Colonic mucosa (tissue), 4 donors: ENCODE results near the gene SPATA13. TPM values are rescaled to one million over a fixed set of nuclear protein-coding genes. Genes with fewer than 3 reads are reported as not detected.

Experiments used
- DNase-seq: peaks from one replicate; pipeline ENCODE4 v3.0.0-alpha.2; 2020
- H3K27ac ChIP-seq: fragments of 200-600 bp; one replicate; pipeline ENCODE4 v1.8.0; 2021
- H3K27me3 ChIP-seq: fragments of 200-600 bp; one replicate; pipeline ENCODE4 v1.8.0; 2021
- H3K36me3 ChIP-seq: fragments of 200-600 bp; one replicate; pipeline ENCODE4 v1.8.0; 2021
- H3K4me1 ChIP-seq: fragments of 200-600 bp; one replicate; pipeline ENCODE4 v1.8.0; 2021; ENCODE audit warnings: mild to moderate bottlenecking
- H3K4me3 ChIP-seq: fragments of 200-600 bp; one replicate; pipeline ENCODE4 v1.8.0; 2021
- H3K9ac ChIP-seq, 2 donors: one replicate each; pipeline ENCODE4 v1.7.0; 2013; ENCODE audit warnings: control low read depth in 2 of 2, low read depth in 2 of 2, low read length in 2 of 2
- H3K9me3 ChIP-seq: fragments of 200-600 bp; one replicate; pipeline ENCODE4 v1.8.0; 2021
- CTCF ChIP-seq: fragments of 200-600 bp; IDR thresholded peaks from one replicate; pipeline ENCODE4 v1.8.0; 2022; ENCODE audit warnings: antibody characterized with exemption, mild to moderate bottlenecking
- intact Hi-C: fragments of 100-400 bp; cut with DNase I; formaldehyde crosslinking; loops from one replicate; pipeline ENCODE4 v1.14.1; 2022
- total RNA-seq, 2 donors: library from RNA; stranded (reverse); fragmentation: NEBNext Ultra II Directional in 1 of 2; extraction: Animal tissue kit (Norgen Biotek cat#: 25700) in 1 of 2; gene quantifications; one replicate each; pipeline ENCODE4 v1.2.1, GENCODE V29; 2021
- donor health status: healthy.
- donor health status: DM: no; HTN: no; CAD: no.
- donor health status: DM: no; HTN: no; CAD: no.

The SPATA13 gene
- total RNA-seq, 2 donors from 2014 or later = 41.5 to 43.8 TPM

DNA sequence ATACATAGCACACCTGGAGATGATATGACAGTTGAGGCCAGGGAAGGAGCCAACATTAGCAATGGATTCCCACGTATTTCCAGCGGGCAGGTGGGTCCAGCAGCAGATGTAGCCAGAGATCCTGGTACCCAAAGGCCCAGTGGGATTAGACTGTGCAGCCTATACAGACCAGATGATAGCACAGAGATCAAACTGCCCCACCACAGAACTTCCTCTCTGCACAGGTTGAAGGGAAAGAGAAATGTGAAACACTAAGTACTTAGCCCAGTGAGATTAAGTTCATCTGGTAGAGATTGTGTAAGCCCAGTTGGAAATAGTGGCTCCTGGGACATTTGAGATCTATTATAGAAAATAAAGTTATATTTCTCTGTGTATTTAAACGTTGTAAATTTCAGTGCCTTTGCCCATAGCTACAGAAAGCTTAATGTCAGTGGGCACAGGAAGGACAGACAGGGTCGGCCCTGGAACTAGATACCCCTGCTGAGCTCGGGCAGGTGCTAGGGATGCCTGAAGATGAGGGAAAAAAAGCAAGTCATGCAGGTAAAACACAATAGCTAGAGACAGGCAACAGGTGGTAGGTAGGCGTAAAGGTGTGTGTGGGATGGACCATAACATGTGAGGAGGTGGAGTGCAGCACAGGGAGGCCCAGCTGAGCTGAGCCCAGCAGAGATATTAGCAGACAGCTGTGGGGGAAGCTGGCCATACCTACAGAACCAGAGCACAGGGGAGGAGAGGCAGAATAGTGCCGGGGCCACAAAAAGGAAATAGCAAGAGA, 27.3 kb upstream of the SPATA13 start:
- H3K27ac ChIP-seq = no peak overlapping the region
- peaks cover 4% of the 10 kb centered on the region for H3K9me3 ChIP-seq
- no peak overlapping the region for H3K4me3 ChIP-seq
- no peaks in the 10 kb centered on the region for H3K4me1 ChIP-seq
- DNase-seq = no peak
- no peaks in the 10 kb centered on the region for H3K27me3 ChIP-seq
- intact Hi-C loops = no loop called here
- no peaks in the 10 kb centered on the region for H3K36me3 ChIP-seq
- TF ChIP-seq CTCF = no peak
- no peak overlapping the region for H3K9ac ChIP-seq

DNA sequence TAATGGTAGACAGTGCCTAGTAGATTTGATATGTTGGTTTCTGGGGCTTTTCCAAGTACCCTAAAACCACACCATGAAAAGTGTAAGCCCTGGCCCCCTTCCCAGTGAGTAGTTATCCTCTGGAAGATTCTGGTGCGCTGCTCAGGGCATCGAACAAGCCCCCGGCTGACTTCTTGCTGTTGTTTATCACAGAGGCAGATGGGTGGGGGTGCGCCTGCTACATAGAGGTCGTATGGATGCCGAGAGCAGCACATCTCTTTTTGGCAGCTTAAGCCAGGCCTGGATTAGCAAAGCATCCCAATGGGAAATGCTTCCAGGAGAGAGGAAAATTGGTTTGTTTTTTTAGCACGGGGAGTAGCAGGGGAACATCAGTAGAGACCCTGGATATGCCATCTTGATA, 26.3 kb upstream of the SPATA13 start:
- intact Hi-C loops = no loop called here
- Histone ChIP-seq H3K36me3 (no peaks in the 10 kb centered on the region), H3K4me3 (no peak overlapping the region), H3K27me3 (no peaks in the 10 kb centered on the region), H3K4me1 (no peaks in the 10 kb centered on the region), H3K27ac (no peak overlapping the region), H3K9me3 (peaks cover 4% of the 10 kb centered on the region), H3K9ac (no peak overlapping the region)
- no peak for DNase-seq
- no peak for TF ChIP-seq CTCF

DNA sequence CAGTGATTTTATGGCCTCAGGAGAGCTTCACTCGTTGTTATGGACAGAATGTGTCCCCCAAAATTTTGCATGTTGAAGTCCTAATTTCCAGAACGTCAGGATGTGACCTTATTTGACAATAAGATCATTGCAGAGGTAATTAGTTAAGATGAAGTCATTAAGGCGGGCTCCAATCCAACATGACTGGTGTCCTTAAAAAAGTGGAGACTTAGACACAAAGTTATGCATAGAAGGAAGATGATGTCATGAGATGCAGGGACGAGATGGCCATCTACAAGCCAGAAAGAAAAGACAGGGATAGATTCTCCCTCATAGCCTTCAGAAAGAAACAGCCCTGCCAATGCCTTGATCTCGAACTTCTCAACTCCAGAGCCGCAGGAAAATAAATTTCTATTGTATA, 25.8 kb upstream of the SPATA13 start:
- Histone ChIP-seq H3K27ac (no peak overlapping the region), H3K27me3 (no peaks in the 10 kb centered on the region), H3K4me3 (no peak overlapping the region), H3K9me3 (peaks cover 4% of the 10 kb centered on the region), H3K9ac (no peak overlapping the region), H3K4me1 (no peaks in the 10 kb centered on the region), H3K36me3 (no peaks in the 10 kb centered on the region)
- TF ChIP-seq CTCF = no peak
- intact Hi-C loops = no loop called here
- DNase-seq = no peak

DNA sequence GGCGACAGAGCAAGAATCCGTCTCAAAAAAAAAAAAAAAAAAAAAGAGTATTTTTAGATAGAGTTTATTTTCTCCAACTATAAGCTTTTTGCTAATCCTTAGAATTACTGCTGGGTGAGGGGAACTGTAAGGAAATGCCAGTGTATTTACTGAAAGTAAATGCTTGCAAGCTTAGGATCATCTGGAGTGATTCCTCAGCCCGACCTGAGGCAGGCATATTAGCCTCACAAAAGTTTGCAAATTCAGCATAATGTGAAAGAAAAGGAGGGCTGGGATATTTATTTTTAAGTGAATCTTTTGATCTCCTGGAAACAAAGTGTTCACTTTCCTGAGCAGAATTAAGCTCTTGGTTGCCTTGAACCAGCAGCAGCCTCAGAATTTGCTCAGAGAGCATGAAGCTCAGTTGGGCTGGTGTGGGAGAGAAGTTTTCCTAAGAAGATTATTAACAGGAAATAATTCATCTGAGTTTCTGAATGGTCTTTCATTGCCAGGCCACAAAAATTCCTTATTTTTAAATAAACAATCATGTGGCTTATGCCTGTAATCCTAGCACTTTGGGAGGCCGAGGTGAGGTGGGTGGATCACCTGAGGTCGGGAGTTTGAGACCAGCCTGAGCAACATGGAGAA, 24.7 kb upstream of the SPATA13 start:
- no peak for DNase-seq
- TF ChIP-seq CTCF = no peak
- no peak overlapping the region for H3K4me3 ChIP-seq

GRCh38 chr13:24138911-24139310, 21.6 kb upstream of the SPATA13 start:
- intact Hi-C loops = no loop called here
- Histone ChIP-seq H3K27ac (no peak overlapping the region), H3K9me3 (no peaks in the 10 kb centered on the region), H3K27me3 (no peaks in the 10 kb centered on the region), H3K4me3 (no peak overlapping the region), H3K36me3 (no peaks in the 10 kb centered on the region), H3K4me1 (no peaks in the 10 kb centered on the region), H3K9ac (no peak overlapping the region)
- no peak for TF ChIP-seq CTCF
- DNase-seq = no peak

More for the DNA sequence above, 24.7 kb upstream of the SPATA13 start:
- peaks cover 4% of the 10 kb centered on the region for H3K9me3 ChIP-seq
- no peaks in the 10 kb centered on the region for H3K4me1 ChIP-seq
- no peaks in the 10 kb centered on the region for H3K36me3 ChIP-seq
- H3K27me3 ChIP-seq = no peaks in the 10 kb centered on the region
- no peak overlapping the region for H3K27ac ChIP-seq
- intact Hi-C loops = no loop called here
- H3K9ac ChIP-seq = no peak overlapping the region
